ENCODE results near the gene MAST3. TPM values are rescaled to one million over a fixed set of nuclear protein-coding genes. Genes with fewer than 3 reads are reported as not detected.
A peak's percentile ranks its signal among the peaks of the same experiment; 100 is the strongest.
"Not testable (repeated sequence)": the region's sequence is repeated elsewhere in the genome, so short reads cannot be mapped to it uniquely, and the experiment has no call there.

Gene MAST3
- total RNA-seq, 1 donor from 2014 or later: 4.5 TPM

DNA sequence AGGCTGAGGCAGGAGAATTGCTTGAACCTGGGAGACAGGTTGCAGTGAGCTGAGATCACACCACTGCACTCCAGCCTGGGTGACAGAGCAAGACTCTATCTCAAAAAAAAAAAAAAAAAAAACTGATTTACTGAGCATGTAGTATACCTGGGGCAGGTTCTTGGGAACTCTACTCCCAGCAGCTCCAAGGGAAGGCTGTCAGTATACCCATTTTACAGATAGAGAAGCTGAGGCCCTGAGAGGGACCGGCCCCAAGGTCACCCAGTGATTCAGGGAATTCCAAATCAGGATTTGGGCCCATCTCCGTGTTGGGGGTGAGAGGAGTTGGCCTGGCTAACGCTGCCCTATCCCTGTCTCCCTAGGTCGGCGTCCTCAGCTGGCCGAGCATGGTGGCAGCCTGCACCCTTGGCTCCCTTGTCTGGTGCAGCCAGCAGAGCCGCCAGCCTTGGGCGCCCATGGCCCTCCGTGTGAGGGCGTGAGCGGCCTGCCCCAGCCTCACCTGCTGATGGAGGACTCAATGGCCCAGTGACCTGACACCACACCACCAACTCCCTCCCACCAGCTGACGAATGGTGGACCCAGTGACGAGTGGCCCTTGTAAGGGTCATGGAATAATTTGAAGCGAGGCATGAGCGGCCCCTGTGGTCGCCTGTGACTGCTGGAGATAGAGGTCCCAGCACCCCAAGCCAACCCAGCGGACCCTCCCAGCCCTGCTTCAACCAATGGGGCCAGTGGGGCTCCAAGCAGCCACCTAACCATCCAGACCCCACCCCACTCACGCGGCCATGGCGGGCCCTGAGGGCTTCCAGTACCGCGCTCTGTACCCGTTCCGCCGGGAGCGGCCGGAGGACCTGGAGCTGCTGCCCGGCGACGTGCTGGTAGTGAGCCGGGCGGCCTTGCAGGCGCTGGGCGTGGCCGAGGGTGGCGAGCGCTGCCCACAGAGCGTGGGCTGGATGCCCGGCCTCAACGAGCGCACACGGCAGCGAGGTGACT is 57.8 kb downstream of the MAST3 start:
- no peak for FAIRE-seq
- DNase-seq (ENCODE audit: low spot score in 2 of 2): no peak

DNA sequence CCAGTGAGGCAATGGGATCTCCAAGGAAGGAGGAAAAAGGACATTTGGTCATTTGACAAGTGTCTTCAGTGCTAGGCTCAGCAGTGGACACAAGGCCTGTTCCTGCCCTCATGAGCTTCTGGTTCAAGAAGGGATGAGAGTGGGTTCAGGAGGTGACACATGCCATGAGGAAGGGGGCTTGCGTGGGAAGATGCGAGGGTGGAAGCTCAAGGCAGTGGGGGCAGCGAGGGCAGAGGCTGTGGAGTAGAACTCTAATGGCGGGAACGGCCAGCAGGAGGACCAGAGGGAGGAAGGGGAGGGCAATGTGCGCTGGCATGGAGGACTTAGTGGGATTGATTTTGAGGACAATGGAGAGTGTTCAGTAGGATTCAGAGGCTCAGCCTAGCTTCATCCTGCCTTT is 58.7 kb downstream of the MAST3 start:
- DNase-seq (ENCODE audit: low spot score in 2 of 2): no peak

GRCh38 chr19:18156841-18157464 is 59.4 kb downstream of the MAST3 start:
- FAIRE-seq (no peak), DNase-seq (ENCODE audit: low spot score in 2 of 2) (peak; percentile 77 to 85)

More for the DNA sequence above, 58.7 kb downstream of the MAST3 start:
- no peak for FAIRE-seq

DNA sequence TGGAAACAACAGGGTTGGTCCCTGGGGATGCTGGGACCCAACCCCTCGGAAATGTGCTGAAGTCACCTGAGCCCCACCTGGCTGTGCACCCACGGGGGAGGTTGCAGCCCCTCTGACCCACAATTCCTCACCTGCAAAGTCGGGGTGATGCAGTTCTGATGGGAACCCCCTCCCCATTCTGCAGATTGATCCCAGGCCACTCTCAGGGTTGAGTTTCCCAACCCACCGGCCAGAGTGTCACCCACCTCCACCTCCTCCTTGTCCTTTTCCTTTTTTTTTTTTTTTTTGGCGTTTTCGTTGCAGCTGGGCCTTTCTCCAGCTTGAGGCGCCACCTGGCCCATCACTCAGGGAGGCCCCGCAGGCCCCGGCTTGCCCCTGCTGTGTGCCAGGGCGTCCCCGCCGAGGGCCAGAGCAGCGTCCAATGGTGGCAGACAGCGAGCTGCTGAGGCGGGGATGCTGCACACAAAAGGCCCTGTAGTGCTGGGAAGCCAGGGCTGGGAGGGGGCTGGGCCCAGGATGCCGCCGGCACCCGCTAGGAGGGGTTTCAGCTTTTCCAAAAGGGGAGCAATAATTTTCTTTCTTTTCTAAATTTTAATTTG is 60.0 kb downstream of the MAST3 start:
- DNase-seq (ENCODE audit: low spot score in 2 of 2) (peak; percentile 75 to 86), FAIRE-seq (no peak)

DNA sequence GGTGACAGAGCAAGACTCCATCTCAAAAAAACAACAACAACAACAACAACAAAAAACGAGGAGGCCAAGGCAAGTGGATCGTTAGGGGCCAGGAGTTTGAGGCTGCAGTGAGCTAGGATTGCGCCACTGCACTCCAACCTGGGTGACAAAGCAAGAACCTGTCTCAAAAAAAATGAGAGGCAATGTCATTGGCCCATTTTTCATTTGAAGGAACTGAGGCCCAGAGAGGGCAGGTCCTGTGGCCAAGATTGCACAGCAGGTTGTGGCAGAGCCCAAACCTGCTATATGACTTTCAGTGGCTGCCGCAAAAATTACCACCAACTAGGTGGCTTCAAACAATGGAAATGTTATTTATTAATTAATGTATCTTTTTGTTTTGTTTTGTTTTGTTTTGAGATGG is 60.9 kb downstream of the MAST3 start:
- DNase-seq (ENCODE audit: low spot score in 2 of 2) (no peak), FAIRE-seq (no peak)

- not testable (repeated sequence) for DNase-seq (ENCODE audit: low spot score in 2 of 2); FAIRE-seq
Measured at GRCh38 chr19:18159059-18159616, 61.6 kb downstream of the MAST3 start.

GRCh38 chr19:18159810-18160209 is 62.2 kb downstream of the MAST3 start:
- FAIRE-seq: no peak
- no peak for DNase-seq (ENCODE audit: low spot score in 2 of 2)

GRCh38 chr19:18160493-18160970 is 63.0 kb downstream of the MAST3 start:
- DNase-seq (ENCODE audit: low spot score in 2 of 2) (no peak), FAIRE-seq (no peak)

- DNase-seq (ENCODE audit: low spot score in 2 of 2): peak; percentile 94 to 96
- FAIRE-seq: no peak
Measured at GRCh38 chr19:18160971-18161635, 63.5 kb downstream of the MAST3 start.

DNA sequence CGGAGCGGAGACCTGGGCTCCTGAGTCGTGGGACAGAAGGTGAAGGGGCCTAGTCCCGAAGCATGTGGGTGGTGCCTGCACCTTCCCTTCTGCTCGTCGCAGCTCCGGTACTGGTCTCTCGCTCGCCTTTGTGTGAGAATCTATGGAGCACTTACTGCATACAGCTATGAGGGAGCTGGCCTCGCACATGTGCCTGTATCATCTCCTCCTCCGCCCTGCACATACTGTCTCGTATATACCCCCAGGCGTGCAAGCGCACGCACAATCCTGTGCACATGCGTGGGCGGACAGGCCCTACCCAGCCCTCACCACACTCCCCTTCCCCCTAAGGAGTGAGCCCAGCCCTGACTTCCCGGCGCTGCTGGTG is 64.0 kb downstream of the MAST3 start:
- DNase-seq (ENCODE audit: low spot score in 2 of 2) (no peak), FAIRE-seq (no peak)

GRCh38 chr19:18164072-18164471 is 66.5 kb downstream of the MAST3 start:
- FAIRE-seq (no peak), DNase-seq (ENCODE audit: low spot score in 2 of 2) (peak in 1 of 2 donors; percentile 14)

GRCh38 chr19:18165794-18166544 is 68.4 kb downstream of the MAST3 start:
- FAIRE-seq (no peak), DNase-seq (ENCODE audit: low spot score in 2 of 2) (peak in 1 of 2 donors; percentile 22)

DNA sequence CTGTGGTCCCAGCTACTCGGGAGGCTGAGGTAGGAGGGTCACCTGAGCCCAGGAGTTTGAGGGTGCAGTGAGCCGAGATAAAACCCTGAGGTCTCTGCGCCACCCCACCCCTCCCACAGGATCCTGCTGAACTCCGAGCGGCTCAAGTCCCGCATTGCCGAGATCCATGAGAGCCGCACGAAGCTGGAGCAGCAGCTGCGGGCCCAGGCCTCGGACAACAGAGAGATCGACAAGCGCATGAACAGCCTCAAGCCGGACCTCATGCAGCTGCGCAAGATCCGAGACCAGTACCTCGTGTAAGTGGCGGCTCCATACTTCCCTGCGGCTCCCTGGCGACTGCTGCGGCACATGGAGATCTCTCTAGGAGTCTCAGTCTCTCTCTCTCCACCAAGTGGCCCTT is 69.4 kb downstream of the MAST3 start:
- DNase-seq (ENCODE audit: low spot score in 2 of 2) (peak in 1 of 2 donors; percentile 13), FAIRE-seq (no peak)

DNA sequence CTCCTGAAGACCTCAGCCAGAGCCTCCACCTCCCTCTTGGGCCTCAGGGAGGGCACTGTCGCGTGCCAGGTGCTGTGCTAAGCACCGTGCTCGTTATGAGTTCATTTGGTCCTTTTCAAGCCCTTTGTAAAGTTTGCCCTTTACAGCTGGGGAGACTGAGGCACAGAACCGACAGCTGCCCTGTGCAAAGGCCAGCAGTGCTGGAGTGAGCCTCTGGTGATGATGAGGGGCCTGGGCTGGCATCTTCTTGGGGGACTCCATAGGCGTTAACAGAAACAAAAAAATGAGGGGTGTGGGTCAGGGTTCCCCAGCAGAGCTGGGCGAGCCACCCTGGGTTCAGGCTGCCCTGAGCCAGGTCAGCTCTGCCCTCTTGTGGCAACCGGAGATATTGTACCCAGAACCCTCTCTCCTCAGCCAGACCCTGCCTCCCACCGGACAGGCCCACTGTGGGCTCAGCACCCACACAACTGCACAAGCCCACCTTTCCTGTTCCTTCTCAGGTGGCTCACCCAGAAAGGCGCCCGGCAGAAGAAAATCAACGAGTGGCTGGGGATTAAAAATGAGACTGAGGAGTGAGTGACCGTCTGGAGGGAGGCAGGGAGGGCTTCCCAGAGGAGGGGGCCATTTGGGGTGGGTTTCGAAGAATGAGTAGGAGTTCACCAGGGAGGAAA is 70.5 kb downstream of the MAST3 start:
- FAIRE-seq (no peak), DNase-seq (ENCODE audit: low spot score in 2 of 2) (peak; percentile 85 to 89)

DNA sequence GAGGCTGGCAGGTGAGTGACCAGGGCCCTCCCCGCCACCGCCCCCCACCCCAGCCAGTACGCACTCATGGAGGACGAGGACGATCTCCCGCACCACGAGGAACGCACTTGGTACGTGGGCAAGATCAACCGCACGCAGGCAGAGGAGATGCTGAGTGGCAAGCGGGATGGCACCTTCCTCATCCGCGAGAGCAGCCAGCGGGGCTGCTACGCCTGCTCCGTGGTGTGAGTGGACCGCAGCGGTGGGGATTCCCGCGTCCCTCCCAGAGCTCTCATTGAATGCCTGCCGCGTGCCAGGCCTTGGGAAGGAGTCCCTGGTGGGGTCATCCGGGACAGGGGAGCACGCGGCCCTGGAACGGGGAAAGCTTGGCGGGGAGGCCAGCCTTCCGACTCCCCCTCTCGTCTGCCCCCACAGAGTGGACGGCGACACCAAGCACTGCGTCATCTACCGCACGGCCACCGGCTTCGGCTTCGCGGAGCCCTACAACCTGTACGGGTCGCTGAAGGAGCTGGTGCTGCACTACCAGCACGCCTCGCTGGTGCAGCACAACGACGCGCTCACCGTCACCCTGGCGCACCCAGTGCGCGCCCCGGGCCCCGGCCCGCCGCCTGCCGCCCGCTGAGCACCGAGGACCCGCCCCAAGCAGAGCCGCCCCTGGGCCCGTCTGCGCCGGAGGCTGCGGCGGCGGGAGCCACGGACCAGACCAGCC is 71.2 kb downstream of the MAST3 start:
- DNase-seq (ENCODE audit: low spot score in 2 of 2) (peak in 1 of 2 donors; percentile 40), FAIRE-seq (no peak)

- FAIRE-seq (no peak), DNase-seq (ENCODE audit: low spot score in 2 of 2) (peak in 1 of 2 donors; percentile 53)
Measured at GRCh38 chr19:18170714-18171255, 73.2 kb downstream of the MAST3 start.

GRCh38 chr19:18171605-18172327 is 74.2 kb downstream of the MAST3 start:
- FAIRE-seq (no peak), DNase-seq (ENCODE audit: low spot score in 2 of 2) (peak in 1 of 2 donors; percentile 34)
